Peyer's patch (tissue), 4 donors: ENCODE results near the gene PTGER2.

Experiments
- POLR2A ChIP-seq, 2 donors: fragments of 450-650 bp; IDR thresholded peaks; one replicate each; pipeline ENCODE4 v1.5.1; 2017; ENCODE audit warnings: antibody characterized with exemption in 2 of 2, mild to moderate bottlenecking in 2 of 2, moderate library complexity in 2 of 2
- TF ChIP-seq, protein P1 (sequence below), 6 experiments: fragments of 450-650 bp in 4 of 6; fragments of 200-600 bp in 2 of 6; sonication (generic) in 1 of 6; IDR thresholded peaks; one replicate each; pipeline ENCODE4 v1.5.1; 2017 to 2019; ENCODE audit warnings: antibody characterized with exemption in 6 of 6, mild to moderate bottlenecking in 3 of 6, moderate library complexity in 1 of 6

- TF ChIP-seq POLR2A (IDR thresholded peaks at IDR 0.05), result no peak
- TF ChIP-seq, protein P1, sequence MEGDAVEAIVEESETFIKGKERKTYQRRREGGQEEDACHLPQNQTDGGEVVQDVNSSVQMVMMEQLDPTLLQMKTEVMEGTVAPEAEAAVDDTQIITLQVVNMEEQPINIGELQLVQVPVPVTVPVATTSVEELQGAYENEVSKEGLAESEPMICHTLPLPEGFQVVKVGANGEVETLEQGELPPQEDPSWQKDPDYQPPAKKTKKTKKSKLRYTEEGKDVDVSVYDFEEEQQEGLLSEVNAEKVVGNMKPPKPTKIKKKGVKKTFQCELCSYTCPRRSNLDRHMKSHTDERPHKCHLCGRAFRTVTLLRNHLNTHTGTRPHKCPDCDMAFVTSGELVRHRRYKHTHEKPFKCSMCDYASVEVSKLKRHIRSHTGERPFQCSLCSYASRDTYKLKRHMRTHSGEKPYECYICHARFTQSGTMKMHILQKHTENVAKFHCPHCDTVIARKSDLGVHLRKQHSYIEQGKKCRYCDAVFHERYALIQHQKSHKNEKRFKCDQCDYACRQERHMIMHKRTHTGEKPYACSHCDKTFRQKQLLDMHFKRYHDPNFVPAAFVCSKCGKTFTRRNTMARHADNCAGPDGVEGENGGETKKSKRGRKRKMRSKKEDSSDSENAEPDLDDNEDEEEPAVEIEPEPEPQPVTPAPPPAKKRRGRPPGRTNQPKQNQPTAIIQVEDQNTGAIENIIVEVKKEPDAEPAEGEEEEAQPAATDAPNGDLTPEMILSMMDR (IDR thresholded peaks at IDR 0.05), result no peak
Measured at GRCh38 chr14:52318062-52318461, 4.0 kb downstream of the PTGER2 start.
